HG02571 (cell line): ENCODE measurements around the gene PLK2.

Experiments
- ATAC-seq: cut with Tn5 transposase; IDR thresholded peaks from one replicate; pipeline ENCODE4 v1.9.1; 2021; ENCODE audit warnings: mild to moderate bottlenecking, moderate library complexity; ENCODE audit not compliant: unreplicated experiment

The PLK2 gene

GRCh38 chr5:58450811-58451629 lies 8.9 kb downstream of the PLK2 start:
- ATAC-seq: no peak

- ATAC-seq: no peak
Measured at GRCh38 chr5:58450018-58450417, 9.9 kb downstream of the PLK2 start.

GRCh38 chr5:58447226-58447625 lies 12.7 kb downstream of the PLK2 start:
- ATAC-seq: no peak

- ATAC-seq: no peak
Measured at GRCh38 chr5:58446024-58446423, 13.9 kb downstream of the PLK2 start.

- no peak for ATAC-seq
Measured at GRCh38 chr5:58444805-58445204, 15.1 kb downstream of the PLK2 start.

GRCh38 chr5:58440901-58441460 lies 18.9 kb downstream of the PLK2 start:
- no peak for ATAC-seq

- no peak for ATAC-seq
Measured at GRCh38 chr5:58439094-58439644, 20.7 kb downstream of the PLK2 start.

- no peak for ATAC-seq
Measured at GRCh38 chr5:58437661-58438060, 22.2 kb downstream of the PLK2 start.

- no peak for ATAC-seq
Measured at GRCh38 chr5:58431832-58432231, 28.1 kb downstream of the PLK2 start.

- ATAC-seq: no peak
Measured at GRCh38 chr5:58412932-58413331, 47.0 kb downstream of the PLK2 start.

- ATAC-seq: no peak
Measured at GRCh38 chr5:58412081-58412480, 47.8 kb downstream of the PLK2 start.

GRCh38 chr5:58411372-58411771 lies 48.5 kb downstream of the PLK2 start:
- ATAC-seq: no peak

- ATAC-seq: no peak
Measured at GRCh38 chr5:58410441-58410840, 49.4 kb downstream of the PLK2 start.

- no peak for ATAC-seq
Measured at GRCh38 chr5:58407042-58407719, 52.7 kb downstream of the PLK2 start.

- no peak for ATAC-seq
Measured at GRCh38 chr5:58406394-58406793, 53.5 kb downstream of the PLK2 start.

- no peak for ATAC-seq
Measured at GRCh38 chr5:58405175-58405574, 54.7 kb downstream of the PLK2 start.

- ATAC-seq: no peak
Measured at GRCh38 chr5:58404734-58405133, 55.2 kb downstream of the PLK2 start.
